Measurements from ENCODE around the gene IDS.

The IDS gene

DNA sequence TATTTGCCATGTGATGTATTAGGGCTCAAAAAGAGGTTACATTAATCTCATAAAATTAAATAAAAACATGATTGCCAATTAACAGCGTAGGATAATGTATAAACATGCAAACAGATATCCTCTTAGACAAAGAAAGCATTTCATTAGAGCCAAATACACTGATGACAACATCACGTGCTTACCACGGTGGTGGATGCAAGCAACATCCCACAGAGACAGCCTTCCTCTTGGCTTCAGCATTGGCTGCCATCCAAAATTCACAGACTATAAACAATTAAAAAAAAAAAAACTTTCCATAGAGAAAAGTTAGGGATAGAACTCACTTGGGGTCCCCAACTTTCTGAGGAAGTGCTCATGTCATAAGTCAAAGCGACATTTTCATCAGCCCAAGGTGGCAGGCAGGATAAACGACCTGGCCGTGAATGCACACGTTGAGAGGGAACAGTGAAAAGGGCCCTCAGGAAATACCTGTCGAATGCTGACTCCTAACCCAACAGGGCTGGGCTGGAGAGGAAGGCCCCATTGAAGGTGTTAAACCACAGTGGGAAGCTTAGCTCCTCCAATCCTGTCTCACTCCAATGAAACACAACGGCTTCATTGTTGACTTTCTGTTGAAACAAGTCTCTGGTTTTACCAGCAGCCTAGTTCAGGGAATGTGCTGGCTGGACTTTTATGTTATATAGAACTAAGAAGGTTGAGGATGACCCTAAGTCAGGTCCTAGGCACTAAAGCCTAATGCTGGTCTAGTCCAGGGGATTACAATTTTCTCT is 48.4 kb downstream of the IDS start:
- no peak for DNase-seq (ENCODE audit: low read depth)

DNA sequence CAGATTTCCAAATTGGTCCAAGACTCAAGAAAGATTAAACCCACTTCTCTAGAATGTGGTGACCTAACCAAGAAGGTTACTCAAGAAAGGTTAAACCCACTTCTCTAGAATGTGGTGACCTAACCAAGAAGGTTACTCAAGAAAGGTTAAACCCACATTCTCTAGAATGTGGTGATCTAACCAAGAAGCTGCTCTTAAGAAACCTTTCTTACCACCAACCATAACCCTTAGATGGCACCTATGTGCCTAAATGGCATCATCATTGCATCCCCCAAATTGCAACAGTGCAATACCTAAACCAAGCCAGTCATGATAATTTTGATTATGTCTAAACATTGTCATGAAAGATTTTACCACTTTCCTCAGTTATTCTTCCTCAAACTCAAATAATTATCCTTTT is 49.2 kb downstream of the IDS start:
- no peak for DNase-seq (ENCODE audit: low read depth)

DNA sequence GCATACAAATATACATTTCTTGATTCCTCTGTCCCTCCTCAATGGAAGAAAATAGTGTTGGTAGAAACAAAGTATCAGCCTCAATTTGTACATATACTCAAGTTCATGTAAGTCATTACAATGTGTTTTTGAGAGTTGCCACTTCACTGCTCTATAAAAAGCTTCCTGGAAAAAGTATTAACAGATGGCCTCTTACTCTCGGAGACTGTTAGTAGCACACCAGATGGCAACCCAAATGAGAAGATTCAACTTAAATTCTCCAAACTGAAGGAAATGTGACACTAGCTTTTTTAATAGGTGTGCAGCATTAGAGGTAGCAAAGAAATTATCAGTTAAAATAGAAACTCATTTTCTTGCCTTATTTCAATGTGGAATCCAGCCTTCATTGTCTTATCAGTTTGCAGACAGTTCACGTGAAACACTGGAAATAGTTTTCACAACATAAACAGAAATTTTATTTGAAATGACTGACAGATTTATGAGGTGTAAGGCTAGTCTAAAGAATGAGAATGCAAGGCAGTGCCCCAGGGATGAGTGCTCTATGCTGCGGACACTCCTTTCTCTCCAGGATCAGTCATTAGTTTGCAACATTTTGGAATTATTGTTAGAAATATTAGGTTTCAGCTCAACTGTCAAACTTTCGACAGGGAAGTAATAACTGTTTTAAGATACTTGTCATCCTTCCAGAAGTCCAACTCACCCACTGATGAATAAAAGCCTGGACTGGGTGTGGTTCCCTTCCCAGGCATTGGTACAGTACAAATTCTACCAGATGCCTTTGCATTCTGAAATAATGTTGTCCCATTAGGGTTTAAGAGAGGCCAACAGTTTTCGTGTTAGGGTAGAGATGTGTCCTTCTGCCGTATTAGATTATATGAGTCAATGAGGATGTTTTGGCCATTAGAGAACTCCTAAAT is 50.9 kb downstream of the IDS start:
- no peak for DNase-seq (ENCODE audit: low read depth)

DNA sequence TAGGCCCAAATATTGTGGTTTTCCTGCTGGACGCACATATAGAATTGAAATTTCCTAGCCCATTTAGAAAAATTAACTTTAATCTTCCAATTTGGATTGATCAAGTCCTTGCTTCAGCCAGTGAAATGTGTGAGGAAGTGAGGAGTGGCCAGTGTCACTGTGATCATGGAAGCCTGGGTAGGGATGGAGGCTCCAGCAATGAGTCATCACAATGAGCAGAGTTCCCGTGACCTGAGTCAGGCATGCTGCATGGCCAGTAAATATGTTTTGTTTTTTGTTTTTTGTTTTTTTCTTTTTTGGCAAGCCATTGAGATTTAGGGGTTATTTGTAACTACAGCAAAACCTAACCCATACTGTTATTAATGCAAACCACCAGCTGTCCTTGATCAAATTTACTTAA is 52.1 kb downstream of the IDS start:
- no peak for DNase-seq (ENCODE audit: low read depth)

DNA sequence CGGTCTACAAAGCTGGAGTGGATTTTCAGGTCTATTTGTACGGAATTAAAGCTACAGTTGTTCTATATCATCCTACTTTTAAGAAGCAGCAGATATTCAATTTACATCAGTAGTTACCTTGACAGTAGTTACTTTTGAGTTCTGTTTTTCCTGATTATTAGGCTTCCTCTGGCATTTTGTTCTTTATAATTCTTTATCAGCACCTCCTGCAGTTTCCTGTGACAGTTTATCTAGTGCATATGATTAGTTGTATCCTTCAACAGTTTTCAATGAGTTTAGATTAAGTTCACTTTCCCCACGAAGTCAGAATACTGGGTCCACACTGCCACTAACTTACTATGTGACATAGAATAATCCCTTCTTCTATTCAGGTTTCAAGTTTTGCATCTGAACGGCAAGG is 71.7 kb downstream of the IDS start:
- no peak for DNase-seq (ENCODE audit: low read depth)

DNA sequence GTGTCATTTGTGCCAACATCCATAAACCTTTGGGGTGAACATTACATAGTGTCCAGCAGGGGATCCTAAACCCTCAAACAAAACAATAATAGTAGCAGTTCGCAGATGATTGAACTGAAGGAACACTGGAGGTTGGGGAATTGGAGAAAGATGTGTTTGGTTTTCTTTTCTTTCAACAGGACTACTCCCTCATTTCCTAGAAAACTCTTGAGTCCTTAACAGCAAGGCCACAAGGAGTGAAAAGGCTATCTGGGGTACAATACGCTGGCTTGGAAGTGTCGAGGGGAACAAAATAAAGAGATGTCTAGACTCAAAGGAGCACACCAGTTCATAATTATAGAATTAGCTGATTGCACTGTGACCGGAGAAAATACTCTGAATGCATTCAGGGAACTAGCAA is 72.1 kb downstream of the IDS start:
- no peak for DNase-seq (ENCODE audit: low read depth)

Measured in CMK (cell line).